Measurements from ENCODE around the gene AGR2.

DNA sequence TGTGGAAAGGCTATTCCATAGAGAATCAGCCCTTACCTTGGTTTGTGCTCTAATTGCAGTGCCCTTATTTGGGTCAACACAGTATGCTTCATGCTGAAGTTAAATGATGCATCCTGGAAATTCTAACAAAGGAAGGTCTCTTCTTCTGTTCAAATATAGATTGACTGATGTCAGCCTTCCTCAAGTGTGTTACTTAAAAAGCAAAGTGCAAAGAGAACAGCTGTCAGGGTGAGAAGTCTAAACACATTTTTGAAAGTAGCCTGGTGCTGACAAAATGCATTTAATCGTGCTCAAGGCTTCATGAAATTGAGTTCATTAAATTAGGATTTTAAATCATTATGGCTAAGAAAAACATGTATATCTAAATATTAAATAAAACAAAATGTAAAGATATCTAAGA lies 19.5 kb downstream of the AGR2 start:
- TF ChIP-seq POLR2A (IDR thresholded peaks at IDR 0.05; ENCODE audit: low read depth, low read length): no peak
- no peak for TF ChIP-seq POLR2AphosphoS5 (IDR thresholded peaks at IDR 0.05; ENCODE audit: low read depth, low read length)
- TF ChIP-seq TAF1 (IDR thresholded peaks at IDR 0.05; ENCODE audit: low read depth, low read length): no peak
- TF ChIP-seq SPI1 (IDR thresholded peaks at IDR 0.05; ENCODE audit: low read depth, low read length): no peak

Measured in GM12891 (cell line).